HG03378 (cell line): ENCODE results near the gene SLX9.

Source experiments
- ATAC-seq: cut with Tn5 transposase; IDR thresholded peaks from one replicate; pipeline ENCODE4 v1.9.1; 2021; ENCODE audit warnings: mild to moderate bottlenecking, moderate library complexity; ENCODE audit not compliant: unreplicated experiment

Gene SLX9

DNA sequence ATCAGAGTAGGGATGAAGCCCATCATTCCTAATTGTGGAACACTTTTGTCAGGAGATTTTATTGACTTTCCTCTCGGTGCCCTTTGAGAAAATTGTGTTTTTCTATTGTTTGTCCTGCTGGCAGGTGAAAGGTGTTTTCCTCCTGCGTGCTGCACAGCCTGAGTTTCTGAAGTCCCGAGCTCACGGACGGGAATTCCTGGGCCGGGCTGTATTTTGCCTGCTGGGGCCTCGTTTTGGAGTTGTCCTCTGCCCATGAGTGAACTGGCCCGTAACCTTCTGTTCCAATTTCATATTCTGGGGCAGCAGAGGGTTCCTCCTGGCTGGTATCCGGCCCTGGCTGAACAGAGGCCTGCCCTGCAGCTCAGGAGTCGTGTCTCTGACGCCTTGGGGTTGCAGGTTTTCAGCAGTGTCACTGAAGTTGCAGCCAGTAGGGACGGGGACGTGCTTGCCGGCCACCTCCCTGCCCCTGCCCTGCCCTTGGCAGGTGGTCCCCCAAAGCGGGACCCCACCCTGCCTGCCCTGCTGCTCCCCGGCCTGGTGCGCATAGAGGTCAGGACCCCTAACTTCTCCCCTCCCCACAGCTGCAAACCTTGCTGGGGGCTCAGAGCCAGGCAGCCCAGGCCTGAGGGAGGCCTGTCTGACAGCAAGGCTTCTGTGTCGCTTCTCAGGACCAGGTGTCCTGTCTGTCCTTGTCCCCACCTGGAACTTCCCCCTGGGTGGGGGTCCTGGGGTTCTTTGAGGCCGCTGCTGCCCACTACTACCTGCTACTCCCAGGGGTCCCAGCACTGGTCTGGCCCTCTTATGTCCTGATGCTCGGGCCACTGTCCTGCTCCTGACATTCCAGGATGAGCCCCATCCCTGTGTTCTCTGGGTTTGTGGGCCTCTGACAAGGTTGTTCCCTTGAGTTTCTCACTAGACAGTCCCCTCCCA, 49.0 kb downstream of the SLX9 start:
- ATAC-seq = no peak

DNA sequence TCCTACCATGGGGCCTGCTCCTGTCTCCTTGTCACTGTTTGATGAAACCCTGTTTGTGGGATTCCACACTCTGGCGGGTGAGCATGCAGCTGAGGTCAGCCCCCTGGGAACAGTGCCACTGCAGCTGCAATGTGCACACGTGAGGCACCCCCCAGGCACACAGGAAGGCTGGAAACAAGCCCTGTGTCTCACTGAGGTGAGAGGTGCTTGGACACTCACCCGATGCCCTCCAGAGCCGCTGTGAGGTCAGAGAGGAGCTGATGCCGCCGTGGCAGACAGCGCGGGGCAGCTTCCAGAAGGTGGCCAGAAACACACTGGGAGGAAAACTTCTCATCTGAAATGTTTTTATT, 49.7 kb downstream of the SLX9 start:
- ATAC-seq = no peak

DNA sequence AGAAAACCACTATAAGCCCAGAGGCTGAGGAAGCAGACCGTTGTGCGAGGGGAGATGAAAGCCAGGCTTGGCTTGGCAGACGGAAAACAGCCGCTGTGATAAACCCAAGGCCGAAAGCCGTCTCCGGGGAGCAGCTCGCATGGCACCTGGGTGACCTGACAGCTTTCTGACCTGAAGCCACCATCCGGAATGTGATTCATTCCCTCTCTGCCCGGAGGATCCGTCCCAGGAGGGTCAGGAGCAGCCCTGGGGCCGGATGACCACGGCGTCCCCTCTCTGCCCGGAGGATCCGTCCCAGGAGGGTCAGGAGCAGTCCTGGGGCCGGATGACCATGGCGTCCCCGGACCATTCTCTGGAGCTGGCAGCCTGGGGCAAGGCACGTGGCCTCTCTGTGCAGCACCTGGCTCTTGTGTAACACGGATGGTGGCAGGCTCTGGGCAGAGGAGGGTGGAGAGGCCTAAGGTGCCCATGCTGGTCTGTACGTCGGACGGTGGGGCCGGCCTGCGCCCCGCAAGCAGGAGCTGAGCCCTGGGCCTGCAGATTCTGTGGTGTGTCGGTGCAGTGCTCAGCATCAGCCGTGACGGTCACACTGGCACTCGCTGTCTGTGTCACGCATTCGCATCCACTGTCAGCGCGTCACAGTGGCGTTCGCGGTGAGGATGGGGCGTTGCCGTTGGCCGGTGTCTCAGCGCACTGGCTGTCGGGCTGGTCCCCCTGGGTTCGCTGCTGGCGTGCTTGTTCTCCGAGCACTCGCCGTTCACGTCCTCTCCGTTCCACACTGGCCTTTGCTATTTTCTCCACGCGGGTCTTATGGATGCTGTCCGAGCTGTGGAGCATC, 50.3 kb downstream of the SLX9 start:
- ATAC-seq = no peak

DNA sequence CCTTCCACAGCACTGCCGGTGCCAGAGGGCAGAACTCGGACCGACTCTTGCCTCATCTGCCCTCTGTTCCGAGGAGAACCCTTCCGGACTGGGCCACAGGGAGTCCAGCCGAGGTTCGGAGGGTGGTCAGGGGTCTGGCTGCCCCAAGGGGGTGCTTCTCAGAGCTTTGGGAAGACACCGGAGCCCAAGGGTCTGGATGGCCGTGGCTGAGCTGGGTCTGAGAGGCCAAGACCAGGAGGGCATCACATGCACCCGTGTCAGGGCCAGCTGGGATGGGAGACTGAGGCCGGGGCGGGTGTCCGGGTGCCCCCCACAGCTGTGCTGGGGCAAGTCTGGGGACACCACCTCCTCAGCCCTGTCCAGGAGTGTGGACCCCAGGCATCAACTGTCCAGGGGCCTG, 51.1 kb downstream of the SLX9 start:
- no peak for ATAC-seq

DNA sequence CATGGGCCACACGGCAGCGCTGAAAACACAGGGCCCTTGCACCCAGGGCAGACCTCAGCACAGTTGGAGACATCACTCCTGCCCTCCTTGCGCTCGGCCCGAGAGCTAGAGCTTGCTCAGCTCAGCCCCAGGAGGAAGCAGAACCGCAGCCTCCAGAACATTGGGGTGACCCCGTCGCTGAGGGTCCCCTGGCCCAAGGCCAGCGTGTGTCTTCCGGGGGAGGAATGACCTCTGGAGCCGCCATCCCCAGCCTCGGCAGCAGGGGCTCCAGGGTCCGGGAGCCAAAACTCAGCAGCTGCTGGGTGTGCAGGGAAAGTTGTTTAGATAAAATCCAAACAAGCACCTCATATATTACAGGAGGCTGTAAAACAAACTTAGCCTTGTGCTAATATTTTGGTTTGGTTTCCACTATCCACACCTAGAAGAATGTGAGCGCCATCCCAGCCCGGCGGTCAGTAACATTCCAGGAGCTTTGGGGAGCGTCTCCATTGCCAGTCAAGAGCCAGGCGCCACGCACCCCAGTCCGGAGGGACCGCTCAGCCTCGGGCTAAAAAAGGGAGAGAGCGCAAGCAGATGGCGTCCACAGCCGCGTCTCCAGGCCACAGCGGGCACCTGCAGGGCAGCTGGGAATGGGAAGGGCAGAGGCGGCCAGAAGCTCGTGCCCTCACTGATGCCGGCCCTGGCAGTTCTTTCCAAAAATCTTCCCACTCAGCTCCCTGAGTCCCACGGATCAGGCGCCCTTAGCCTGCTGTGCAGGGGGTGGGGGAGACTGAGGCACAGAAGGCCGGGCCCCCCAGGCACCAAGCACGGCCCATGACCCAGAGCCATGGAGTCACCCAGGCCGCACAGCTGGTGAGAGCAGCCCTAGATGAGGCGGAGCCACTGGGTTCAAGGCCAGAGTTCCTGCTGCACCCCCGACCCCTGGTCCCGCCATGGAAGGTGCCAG, 52.0 kb downstream of the SLX9 start:
- no peak for ATAC-seq

DNA sequence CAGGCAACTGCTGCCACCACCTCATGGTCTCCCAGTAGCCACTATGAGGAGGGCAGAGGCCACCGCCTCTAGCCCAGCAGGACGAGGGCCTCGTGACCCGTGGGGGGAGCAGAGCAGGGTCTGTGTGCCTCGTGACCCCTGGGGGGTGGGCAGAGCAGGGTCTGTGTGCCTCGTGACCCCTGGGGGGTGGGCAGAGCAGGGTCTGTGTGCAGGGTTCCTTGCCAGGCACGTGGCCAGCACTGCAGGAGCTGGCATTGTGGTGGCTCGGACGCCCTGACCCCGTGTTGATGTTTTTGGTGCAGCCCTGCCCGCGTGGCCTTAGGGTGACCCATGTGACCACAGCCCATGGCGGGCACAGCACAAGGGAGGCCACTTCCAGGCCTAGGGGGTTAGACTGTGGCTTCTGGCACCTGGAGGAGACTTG, 52.8 kb downstream of the SLX9 start:
- no peak for ATAC-seq

DNA sequence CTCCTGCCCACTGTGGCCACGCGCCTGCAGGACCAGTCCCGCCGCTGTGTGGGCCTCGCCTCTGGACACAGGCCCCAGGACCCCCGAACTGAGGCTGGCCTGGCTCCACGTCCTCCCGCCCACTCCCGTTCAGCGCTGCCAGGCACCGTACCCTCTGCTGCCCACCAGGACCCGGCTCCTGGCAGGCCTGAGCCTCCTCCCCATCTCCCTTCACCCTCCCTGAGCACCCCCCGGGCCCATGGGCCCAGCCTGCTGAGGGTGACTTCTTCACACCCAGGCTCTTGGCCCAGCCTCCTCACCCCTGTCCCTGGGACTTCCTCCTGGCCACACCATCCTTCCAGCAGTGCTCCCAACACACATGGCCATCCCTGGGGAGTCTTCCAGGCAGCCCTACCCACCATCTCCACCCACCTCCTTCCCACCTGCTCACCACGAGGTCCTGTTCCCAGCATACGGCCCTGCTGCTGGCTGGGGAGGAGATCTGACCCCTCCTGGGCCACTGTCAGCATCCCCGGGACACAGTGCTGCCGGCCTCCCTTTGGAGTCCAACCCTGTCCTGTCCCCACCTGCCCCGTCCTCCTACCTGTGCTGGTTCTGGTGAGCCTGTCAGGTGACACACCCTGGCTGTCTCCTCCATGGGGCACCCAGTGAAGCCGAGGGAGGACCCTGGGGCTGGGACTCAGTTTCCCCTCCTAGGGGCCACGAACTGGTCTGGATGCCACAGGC, 53.7 kb downstream of the SLX9 start:
- ATAC-seq = no peak

DNA sequence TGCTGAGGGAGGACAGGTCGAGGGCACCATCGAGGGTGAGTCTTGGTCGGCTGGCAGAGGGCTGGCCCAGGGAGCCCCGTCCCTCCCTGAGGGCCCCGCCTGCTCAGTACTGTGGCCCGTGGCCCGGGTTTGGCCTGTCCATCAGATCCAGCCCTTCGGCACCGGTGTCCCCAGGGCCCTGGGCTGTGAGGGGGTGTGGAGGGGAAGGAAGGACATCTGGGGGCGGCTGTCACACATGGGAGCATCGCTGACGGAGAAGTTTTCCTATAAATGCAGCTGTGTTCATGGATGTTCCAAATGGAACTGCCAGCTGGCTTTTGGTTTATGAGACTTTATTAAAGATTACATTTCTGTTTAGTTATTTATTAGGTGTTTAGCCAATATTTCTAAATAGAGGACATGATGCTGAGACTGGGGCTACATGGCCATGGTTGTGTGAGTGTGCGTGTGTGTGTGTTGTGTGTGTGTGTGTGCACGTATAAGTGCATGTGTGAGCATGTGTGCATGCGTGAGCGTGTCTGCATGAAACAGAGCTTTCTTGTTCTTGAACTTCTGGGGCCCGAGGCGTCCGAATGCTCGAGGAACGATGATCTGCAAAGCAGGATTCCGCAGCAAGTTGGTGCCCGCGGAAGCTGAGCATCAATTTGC, 54.3 kb downstream of the SLX9 start:
- ATAC-seq = no peak

DNA sequence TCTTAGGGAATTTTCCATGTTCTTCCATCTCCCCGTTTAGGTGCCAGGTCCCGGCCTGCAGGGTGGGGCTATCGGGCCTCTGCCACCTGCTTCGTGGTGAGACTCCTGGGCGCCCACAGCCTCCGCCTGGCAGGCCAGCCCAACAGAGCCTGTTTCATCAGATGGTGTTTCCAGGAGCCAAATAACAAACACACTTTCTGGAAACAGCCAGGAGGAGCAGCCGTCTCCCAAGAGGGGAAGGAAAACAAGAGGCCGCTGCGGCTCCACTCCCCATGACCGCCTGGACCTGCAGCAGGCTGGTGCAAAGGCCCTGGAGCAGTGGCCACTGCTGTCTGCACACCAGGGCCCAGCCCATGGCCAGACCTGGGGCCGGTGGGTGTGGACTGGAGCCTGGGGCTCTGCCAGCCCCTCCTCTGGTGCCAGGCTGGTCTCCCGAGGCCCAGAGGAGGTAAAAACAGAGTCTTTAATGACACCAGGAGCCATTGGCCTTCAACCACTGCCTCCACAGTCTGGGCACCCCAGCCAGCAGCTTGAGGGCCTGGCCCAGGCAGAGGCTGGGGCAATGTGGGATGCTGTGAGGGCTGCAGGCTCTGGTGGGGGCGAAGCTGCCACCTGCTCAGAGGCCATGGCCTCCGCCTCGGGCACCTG, 55.0 kb downstream of the SLX9 start:
- no peak for ATAC-seq

DNA sequence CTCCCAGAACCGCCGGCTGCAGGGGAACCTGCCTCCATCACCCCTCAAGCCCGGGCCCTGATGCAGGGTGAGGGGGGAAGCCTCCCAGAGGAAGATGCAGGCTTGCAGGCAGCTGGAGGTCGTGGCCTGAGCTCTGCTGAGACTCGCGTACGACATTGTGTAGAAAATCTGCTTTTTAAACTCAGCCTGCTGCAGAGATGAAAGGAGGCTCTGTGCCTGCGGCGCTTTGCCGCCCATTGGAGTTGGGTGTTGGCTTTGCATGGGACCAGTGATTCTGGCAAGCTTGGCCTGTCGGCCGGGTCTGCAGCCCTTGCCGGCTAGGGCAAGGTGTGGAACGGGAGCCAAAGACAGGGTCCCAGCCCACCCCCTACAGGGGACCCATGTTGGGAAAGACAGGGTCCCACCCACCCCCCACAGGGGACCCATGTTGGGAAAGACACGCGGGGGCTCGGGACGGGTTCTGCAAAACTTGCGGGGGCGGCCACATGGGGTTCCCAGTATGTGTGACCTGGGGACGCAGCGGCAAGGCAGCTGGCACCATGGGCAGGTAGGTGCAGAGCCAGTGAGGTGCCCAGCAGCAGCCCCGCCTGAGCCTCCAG, 55.6 kb downstream of the SLX9 start:
- no peak for ATAC-seq

DNA sequence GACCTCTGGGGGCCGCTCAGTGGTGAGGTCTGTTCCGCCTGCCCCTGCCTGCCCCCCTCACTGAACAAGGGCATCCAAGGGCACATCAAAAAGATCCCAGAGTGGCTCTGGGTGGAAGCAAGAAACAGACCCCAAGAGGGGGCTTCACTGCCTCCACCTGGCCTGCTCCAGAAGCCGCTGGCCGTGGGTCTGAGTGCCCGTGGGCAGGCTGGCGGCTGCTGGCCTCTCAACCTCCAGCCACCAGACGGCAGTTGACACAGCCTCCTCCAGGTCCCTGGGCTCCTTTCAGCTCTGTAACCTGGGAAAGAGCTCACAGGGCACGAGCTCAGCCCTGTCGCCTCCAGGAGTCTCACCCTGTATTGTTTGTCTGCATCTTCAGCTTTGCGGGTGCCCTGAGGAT, 56.3 kb downstream of the SLX9 start:
- ATAC-seq = no peak

DNA sequence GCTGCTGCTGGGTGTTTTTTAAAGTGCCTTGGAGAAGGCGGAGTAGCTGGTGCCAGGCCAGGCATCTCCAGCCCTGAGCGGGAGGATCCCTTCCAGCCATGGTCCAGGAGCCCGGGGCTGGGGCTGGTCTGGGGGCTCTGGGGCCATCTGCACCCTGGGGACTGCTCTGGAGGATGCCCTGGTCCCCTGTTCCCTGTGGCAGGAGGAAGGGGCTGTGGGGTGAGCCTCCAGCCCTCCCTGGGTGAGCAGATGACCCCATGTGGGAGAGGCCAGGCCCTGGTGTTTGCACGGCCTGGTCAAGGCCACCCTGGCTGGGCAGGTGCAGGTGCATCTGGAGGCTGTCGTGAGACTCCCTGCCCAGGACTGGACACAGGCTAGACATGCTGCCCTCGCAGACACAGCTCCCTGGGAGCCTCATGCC, 56.7 kb downstream of the SLX9 start:
- ATAC-seq = no peak

DNA sequence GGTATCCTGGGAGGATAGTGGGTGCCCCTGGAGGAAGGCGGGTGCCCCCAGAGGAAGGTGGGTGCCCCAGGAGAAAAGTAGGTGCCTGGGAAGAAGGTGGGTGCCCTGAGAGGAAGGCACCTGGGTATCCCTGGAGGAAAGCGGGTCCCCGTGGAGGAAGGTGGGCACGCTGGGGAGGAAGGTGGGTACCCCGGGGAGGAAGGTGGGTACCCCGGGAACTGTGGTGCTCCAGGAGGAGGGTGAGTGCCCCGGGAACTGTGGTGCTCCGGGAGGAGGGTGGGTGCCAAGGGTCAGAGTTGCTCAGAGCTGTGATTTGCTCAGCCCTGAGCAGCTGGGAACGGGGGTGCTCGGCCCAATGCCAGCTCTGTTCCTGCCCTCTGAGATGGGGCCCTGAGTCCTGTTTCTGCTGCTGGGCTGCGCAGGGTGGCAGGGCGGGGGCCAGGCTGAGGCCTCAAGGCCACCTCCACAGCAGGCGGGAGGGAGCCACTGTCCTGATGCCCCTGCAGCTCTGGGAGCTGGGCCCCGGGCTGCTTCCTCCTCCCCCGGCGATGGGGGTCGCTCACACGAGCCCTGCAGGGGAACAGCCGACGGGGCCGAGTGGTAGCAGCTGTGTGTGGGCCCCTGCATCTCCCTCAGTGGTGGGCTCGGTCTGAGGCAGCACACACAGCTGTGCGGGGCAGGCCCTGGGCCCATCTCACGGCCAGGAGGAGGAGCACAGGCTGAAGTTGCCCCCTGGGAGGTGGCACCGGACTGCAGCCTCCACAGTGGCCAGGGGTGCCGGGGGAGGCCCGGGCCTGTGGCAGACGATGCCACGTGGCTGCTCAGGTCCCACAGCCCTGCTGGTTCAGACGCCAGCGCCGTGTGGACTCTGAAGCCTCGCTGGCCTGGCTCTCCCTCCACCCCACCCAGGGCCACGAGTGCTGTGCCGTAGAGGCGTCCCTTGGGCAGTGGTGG, 57.4 kb downstream of the SLX9 start:
- ATAC-seq = no peak

DNA sequence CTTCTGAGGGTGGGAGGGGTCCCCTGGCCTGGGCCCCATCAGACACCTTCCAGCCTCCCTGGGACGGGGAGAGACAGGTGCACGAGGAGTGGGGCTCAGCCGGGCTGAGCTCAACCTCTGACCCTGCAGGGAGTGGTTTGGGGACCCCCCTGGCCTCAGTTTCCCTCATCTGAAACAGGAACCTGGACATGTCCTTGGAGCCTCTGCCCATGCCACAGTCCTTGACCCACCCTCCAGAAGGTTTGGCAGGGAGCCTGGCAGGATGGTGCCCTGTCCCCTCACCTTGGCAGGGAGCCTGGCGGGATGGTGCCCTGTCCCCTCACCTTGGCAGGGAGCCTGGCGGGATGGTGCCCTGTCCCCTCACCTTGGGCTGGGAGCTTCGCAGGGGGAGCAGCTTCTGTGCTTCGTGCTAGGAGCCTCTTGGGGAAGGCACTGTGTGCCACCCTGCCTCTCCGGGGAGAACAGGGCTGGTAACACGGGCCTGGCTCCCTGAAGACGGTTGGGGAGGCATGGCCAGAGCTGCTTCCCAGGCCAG, 58.3 kb downstream of the SLX9 start:
- ATAC-seq = no peak

DNA sequence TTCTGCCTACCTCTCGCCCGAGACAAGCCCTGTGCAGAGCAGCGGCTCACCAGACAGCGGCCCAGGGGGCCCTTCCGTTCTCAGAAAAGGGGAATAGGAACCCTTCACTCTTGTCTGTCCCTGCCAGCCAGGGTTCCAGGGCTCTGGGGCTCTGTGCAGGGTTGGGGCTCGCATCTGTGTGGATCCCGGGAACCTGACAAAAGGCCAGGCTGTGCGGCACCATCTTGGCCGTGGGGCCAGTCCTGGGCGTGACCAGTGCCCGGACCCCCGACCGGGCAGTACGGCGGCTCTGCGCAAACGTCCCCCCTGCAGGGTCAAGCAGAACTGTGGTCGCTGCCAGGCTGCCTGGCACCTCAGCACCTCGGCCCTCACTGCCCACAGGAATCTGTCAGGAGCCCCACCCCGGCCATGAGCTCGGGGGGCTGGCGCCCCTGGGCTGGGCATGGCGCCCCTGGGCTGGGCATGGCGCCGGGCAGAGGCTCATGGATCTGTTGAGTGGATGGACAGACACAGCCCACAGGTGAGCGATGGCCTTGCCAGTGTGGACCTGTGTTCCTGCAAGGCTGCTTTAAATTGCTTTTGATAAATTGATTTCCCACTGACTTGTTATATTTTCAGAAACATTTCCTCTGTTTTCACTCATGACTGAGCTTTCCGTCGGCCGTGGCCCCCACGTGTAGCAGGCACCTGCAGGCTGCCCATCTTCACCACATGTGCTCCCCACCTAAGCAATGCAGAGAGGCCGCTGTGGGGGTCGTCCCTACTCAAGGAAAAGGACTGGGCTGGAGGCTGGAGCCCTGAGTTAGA, 59.0 kb downstream of the SLX9 start:
- ATAC-seq = no peak

DNA sequence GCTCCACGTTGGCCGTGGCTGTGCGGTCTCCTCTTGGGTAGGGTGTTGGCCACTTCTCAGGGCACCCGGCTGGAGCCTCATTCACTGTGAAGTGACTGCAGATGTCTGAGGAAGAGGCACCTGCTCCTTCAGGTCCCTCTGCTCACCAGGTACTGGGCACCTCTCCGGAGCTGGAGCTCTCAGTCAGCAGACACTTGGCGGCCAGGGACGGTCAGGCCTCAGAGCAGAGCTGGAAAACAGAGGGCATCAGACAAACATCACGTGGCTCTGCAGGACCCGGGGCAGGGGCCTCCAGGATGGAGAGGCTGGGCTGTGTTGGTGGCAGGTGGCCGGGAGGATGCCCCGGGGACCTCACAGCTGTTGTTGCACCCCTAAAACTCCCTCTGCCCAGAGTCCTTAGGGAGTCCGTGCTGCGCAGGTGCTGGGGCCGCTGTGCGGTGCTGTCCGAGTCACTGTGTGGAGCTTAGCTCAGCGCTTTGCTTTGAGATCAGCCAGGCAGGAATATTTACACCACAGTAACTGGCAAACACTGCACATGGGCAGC, 59.7 kb downstream of the SLX9 start:
- no peak for ATAC-seq
